GM19372 (cell line): ENCODE data around the gene DCAF12.
"Not testable (repeated sequence)": the region's sequence is repeated elsewhere in the genome, so short reads cannot be mapped to it uniquely, and the experiment has no call there.

Experiments used
- ATAC-seq: cut with Tn5 transposase; IDR thresholded peaks from one replicate; pipeline ENCODE4 v1.9.1; 2021; ENCODE audit warnings: mild to moderate bottlenecking, low read depth, moderate library complexity; ENCODE audit not compliant: unreplicated experiment

Gene DCAF12

GRCh38 chr9:34126207-34127034 lies at the start of gene DCAF12:
Gene DCAF12, minus strand, starts transcription at chr9:34126698. Its CDS starts 267 bp downstream, at chr9:34126431.
- peak; percentile 78 for ATAC-seq

- ATAC-seq, result no peak
Measured at GRCh38 chr9:34176089-34176488, 49.6 kb upstream of the DCAF12 start.

- ATAC-seq, result no peak
Measured at GRCh38 chr9:34171753-34172535, 45.4 kb upstream of the DCAF12 start.

GRCh38 chr9:34170237-34170991 lies 43.9 kb upstream of the DCAF12 start:
- ATAC-seq, result no peak

GRCh38 chr9:34169125-34169524 lies 42.6 kb upstream of the DCAF12 start:
- no peak for ATAC-seq

GRCh38 chr9:34163434-34163833 lies 36.9 kb upstream of the DCAF12 start:
- ATAC-seq, result no peak

GRCh38 chr9:34158362-34158869 lies 31.9 kb upstream of the DCAF12 start:
- no peak for ATAC-seq

GRCh38 chr9:34157898-34158297 lies 31.4 kb upstream of the DCAF12 start:
- no peak for ATAC-seq

GRCh38 chr9:34157318-34157717 lies 30.8 kb upstream of the DCAF12 start:
- no peak for ATAC-seq

- ATAC-seq, result no peak
Measured at GRCh38 chr9:34154057-34154456, 27.6 kb upstream of the DCAF12 start.

- ATAC-seq, result no peak
Measured at GRCh38 chr9:34151398-34151797, 24.9 kb upstream of the DCAF12 start.

GRCh38 chr9:34145165-34145564 lies 18.7 kb upstream of the DCAF12 start:
- ATAC-seq, result no peak

- ATAC-seq, result no peak
Measured at GRCh38 chr9:34143116-34143515, 16.6 kb upstream of the DCAF12 start.

GRCh38 chr9:34140853-34141252 lies 14.4 kb upstream of the DCAF12 start:
- ATAC-seq, result no peak

- ATAC-seq, result no peak
Measured at GRCh38 chr9:34139477-34140146, 13.1 kb upstream of the DCAF12 start.

GRCh38 chr9:34138644-34139043 lies 12.1 kb upstream of the DCAF12 start:
- not testable (repeated sequence) for ATAC-seq

- ATAC-seq, result no peak
Measured at GRCh38 chr9:34134521-34134920, 8.0 kb upstream of the DCAF12 start.

GRCh38 chr9:34133436-34133949 lies 7.0 kb upstream of the DCAF12 start:
- no peak for ATAC-seq

- ATAC-seq, result no peak
Measured at GRCh38 chr9:34131571-34131970, 5.1 kb upstream of the DCAF12 start.
